IMR-90 (cell line): Measurements from ENCODE around the gene SPINT1. TPM values are rescaled to one million over a fixed set of nuclear protein-coding genes. Genes with fewer than 3 reads are reported as not detected.

Experiments
- ATAC-seq: fragments of 200-7000 bp; cut with Tn5 transposase; 2 replicates; pipeline ENCODE4 v1.9.1; 2020; ENCODE audit warnings: low read depth, mild to moderate bottlenecking, moderate library complexity
- BruUV-seq: library from RNA; stranded (reverse); fragments of 400-500 nt; replicated peaks from 2 replicates; lab custom pipeline; 2021; lab: Mats Ljungman, UMichigan
- CTCF ChIA-PET: fragments of 300-600 bp; formaldehyde crosslinking; extraction: SDS; loops from one replicate; lab custom pipeline; 2021; ENCODE audit warnings: antibody characterized with exemption; lab: Yijun Ruan, JAX
- POLR2A ChIA-PET: fragments of 300-600 bp; sonication (Branson Sonifier 250); formaldehyde crosslinking; loops from one replicate; lab custom pipeline; 2022; ENCODE audit warnings: antibody characterized with exemption; ENCODE audit not compliant: unreplicated experiment; lab: Charles Lee
- DNase-seq: peaks from one replicate; pipeline ENCODE4 v3.0.0; 2013
- H2AFZ ChIP-seq: replicated peaks from 2 replicates; pipeline ENCODE3; 2013; ENCODE audit warnings: low read length, mild to moderate bottlenecking; ENCODE audit not compliant: poor library complexity
- H2AK5ac ChIP-seq: 2 replicates; pipeline ENCODE4 v1.6.1; 2013; ENCODE audit warnings: low read depth, low read length, inconsistent platforms
- H2AK9ac ChIP-seq: replicated peaks from 2 replicates; pipeline ENCODE3; 2013; ENCODE audit warnings: mild to moderate bottlenecking, low read depth, low read length, moderate library complexity; ENCODE audit not compliant: poor library complexity
- H2BK120ac ChIP-seq: 2 replicates; pipeline ENCODE4 v1.6.1; 2013; ENCODE audit warnings: low read depth, low read length, inconsistent platforms
- H2BK15ac ChIP-seq: 3 replicates; pipeline ENCODE4 v1.6.1; 2013; ENCODE audit warnings: low read depth, low read length, inconsistent platforms
- H2BK20ac ChIP-seq: 2 replicates; pipeline ENCODE4 v1.6.1; 2013; ENCODE audit warnings: low read depth, mild to moderate bottlenecking, inconsistent platforms, low read length, moderate library complexity
- H2BK5ac ChIP-seq: 2 replicates; pipeline ENCODE4 v1.6.1; 2013; ENCODE audit warnings: mild to moderate bottlenecking, low read depth, low read length, inconsistent platforms; ENCODE audit not compliant: poor library complexity, severe bottlenecking
- H3K14ac ChIP-seq: replicated peaks from 2 replicates; pipeline ENCODE4 v1.6.1; 2013; ENCODE audit warnings: low read depth, low read length, inconsistent platforms
- H3K18ac ChIP-seq: 2 replicates; pipeline ENCODE4 v1.6.1; 2013; ENCODE audit warnings: low read depth, low read length, control low read depth
- H3K23ac ChIP-seq: 2 replicates; pipeline ENCODE4 v1.6.1; 2013; ENCODE audit warnings: low read depth, low read length, inconsistent platforms
- H3K27ac ChIP-seq: 2 replicates; pipeline ENCODE4 v1.5.1; 2013; ENCODE audit warnings: mild to moderate bottlenecking, control low read depth, low read length; ENCODE audit not compliant: insufficient read depth
- H3K27me3 ChIP-seq: 2 replicates; pipeline ENCODE4 v1.6.1; 2013; ENCODE audit warnings: low read length; ENCODE audit not compliant: control insufficient read depth, insufficient read depth
- H3K36me3 ChIP-seq: 2 replicates; pipeline ENCODE4 v1.6.1; 2013; ENCODE audit warnings: low read length, mixed read lengths; ENCODE audit not compliant: control insufficient read depth, insufficient read depth
- H3K4ac ChIP-seq: 2 replicates; pipeline ENCODE4 v1.6.1; 2013; ENCODE audit warnings: low read depth, low read length, inconsistent platforms
- H3K4me1 ChIP-seq: 2 replicates; pipeline ENCODE4 v1.6.1; 2013; ENCODE audit warnings: low read length, mixed read lengths; ENCODE audit not compliant: control insufficient read depth, insufficient read depth
- H3K4me2 ChIP-seq: 2 replicates; pipeline ENCODE4 v1.6.1; 2013; ENCODE audit warnings: low read depth, mild to moderate bottlenecking, control low read depth, low read length, moderate library complexity
- H3K4me3 ChIP-seq: 2 replicates; pipeline ENCODE4 v1.5.1; 2013; ENCODE audit warnings: low read depth, mild to moderate bottlenecking, control low read depth, low read length, moderate library complexity; ENCODE audit not compliant: insufficient read depth
- H3K56ac ChIP-seq: 2 replicates; pipeline ENCODE4 v1.6.1; 2013; ENCODE audit warnings: low read length, inconsistent platforms; ENCODE audit not compliant: insufficient read depth; ENCODE audit errors: extremely low read depth
- H3K79me1 ChIP-seq, 2 experiments: 2 replicates each; pipeline ENCODE4 v1.6.1; 2013; ENCODE audit warnings: low read length in 2 of 2, inconsistent platforms in 1 of 2, low read depth in 1 of 2
- H3K9ac ChIP-seq: 2 replicates; pipeline ENCODE4 v1.6.1; 2013; ENCODE audit warnings: low read depth, low read length, control low read depth
- H3K9me1 ChIP-seq: 2 replicates; pipeline ENCODE4 v1.6.1; 2013; ENCODE audit warnings: low read length, inconsistent platforms; ENCODE audit not compliant: insufficient read depth
- H3K9me3 ChIP-seq: 2 replicates; pipeline ENCODE4 v1.6.1; 2013; ENCODE audit warnings: low read length; ENCODE audit not compliant: control insufficient read depth, insufficient read depth
- H4K20me1 ChIP-seq: 2 replicates; pipeline ENCODE4 v1.6.1; 2013; ENCODE audit warnings: low read length, inconsistent platforms; ENCODE audit not compliant: insufficient read depth
- H4K5ac ChIP-seq: 2 replicates; pipeline ENCODE4 v1.6.1; 2013; ENCODE audit warnings: mild to moderate bottlenecking, low read depth, low read length, control low read depth
- H4K8ac ChIP-seq, 2 experiments: 2 replicates each; pipeline ENCODE4 v1.6.1; 2013; ENCODE audit warnings: low read depth in 2 of 2, low read length in 2 of 2, control low read depth in 1 of 2, inconsistent platforms in 1 of 2
- H4K91ac ChIP-seq: 2 replicates; pipeline ENCODE4 v1.6.1; 2013; ENCODE audit warnings: low read depth, low read length, inconsistent platforms; ENCODE audit not compliant: insufficient read depth
- BHLHE40 ChIP-seq: fragments of 150-350 bp; IDR thresholded peaks from 2 replicates; pipeline ENCODE4 v1.6.1; 2016; ENCODE audit warnings: mild to moderate bottlenecking, low read depth, low read length
- FOS ChIP-seq: fragments of 150-350 bp; IDR thresholded peaks from 2 replicates; pipeline ENCODE4 v1.6.1; 2016; ENCODE audit warnings: low read depth, low read length
- MAFK ChIP-seq: IDR thresholded peaks from 2 replicates; pipeline ENCODE4 v1.6.1; 2012; ENCODE audit warnings: low read depth, low read length, improper control_type of control experiment
- MAZ ChIP-seq: IDR thresholded peaks from 2 replicates; pipeline ENCODE4 v1.6.1; 2012; ENCODE audit warnings: low read depth, mild to moderate bottlenecking, low read length, improper control_type of control experiment, moderate library complexity, borderline replicate concordance
- RAD21 ChIP-seq: IDR thresholded peaks from 2 replicates; pipeline ENCODE4 v1.6.1; 2012; ENCODE audit warnings: low read length, improper control_type of control experiment
- RCOR1 ChIP-seq: IDR thresholded peaks from 2 replicates; pipeline ENCODE4 v1.6.1; 2012; ENCODE audit warnings: mild to moderate bottlenecking, low read length, improper control_type of control experiment; ENCODE audit not compliant: insufficient replicate concordance
- SMC3 ChIP-seq: fragments of 150-350 bp; IDR thresholded peaks from 2 replicates; pipeline ENCODE4 v1.6.1; 2016; ENCODE audit warnings: low read depth, mild to moderate bottlenecking, antibody characterized with exemption, low read length, moderate library complexity
- WGBS, 2 experiments: methylation state at CpG; one replicate each; pipeline versions ENCODE4 v1.1.5 to v1.1.7; 2013; ENCODE audit warnings: missing lambda C conversion rate in 2 of 2; ENCODE audit not compliant: insufficient read length in 1 of 2; ENCODE audit errors: extremely low coverage in 2 of 2; 5-methylcytosine and 5-hydroxymethylcytosine counted together
- dilution Hi-C: fragments of 300-500 bp; cut with HindIII; formaldehyde crosslinking; loops from one replicate; pipeline ENCODE4 v1.14.3; 2018; ENCODE audit warnings: low sequenced_read_pairs; ENCODE audit not compliant: unreplicated experiment
- in situ Hi-C: fragments of 300-500 bp; cut with MboI; formaldehyde crosslinking; loops from 3 replicates; pipeline ENCODE4 v1.14.3; 2019; ENCODE audit warnings: low sequenced_read_pairs, inconsistent platforms, mixed read lengths
- intact Hi-C: fragments of 100-400 bp; cut with micrococcal nuclease; formaldehyde crosslinking; loops from 2 replicates; pipeline ENCODE4 v1.10.0; 2022
- polyA plus RNA-seq, 3 experiments: library from polyadenylated mRNA; depleted of rRNA; stranded (reverse); fragments of >200 nt; gene quantifications; 2 replicates each; pipeline ENCODE4 v1.2.3, GENCODE V29; 2012; ENCODE audit warnings: low replicate concordance in 1 of 3
- total RNA-seq: library from RNA; depleted of rRNA; stranded (reverse); fragments of >200 nt; gene quantifications from 2 replicates; pipeline ENCODE4 v1.2.3, GENCODE V29; 2012

Gene SPINT1
- total and polyA plus RNA-seq, 2 of the 4 experiments (the other 2 are of a cell fraction) = 0.90 to 2.1 TPM

DNA sequence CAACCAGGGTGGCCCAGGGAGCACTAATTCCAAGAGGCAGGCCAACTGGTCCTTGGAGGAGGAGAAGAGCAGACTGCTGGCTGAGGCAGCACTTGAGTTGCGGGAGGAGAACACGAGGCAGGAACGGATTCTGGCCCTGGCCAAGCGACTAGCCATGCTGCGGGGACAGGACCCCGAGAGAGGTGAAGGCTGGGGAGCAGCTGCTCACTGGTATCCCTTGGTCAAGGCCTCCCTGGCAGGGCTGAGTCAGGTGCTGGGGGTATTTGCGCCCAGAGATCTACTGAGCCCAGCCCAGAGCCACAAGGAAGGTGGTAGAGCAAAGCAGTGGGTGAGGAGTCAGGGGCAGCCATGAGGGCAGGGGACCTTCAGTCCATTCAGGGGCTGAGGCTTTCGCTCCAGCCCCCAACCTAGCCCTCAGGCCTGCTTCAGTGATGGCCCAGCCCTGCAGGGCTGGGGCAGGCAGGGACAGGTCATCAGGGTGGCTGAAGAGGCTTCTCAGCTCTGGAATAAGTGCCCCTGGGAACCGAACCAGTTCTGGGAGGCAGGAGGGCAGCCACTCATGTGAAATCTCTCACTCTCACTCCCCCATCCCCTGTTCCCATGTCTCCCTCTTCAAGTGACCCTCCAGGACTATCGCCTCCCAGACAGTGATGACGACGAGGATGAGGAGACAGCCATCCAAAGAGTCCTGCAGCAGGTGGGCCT lies 31.0 kb upstream of the SPINT1 start:
- H3K9me3 ChIP-seq = no peaks in the 10 kb centered on the region
- POLR2A ChIA-PET = no interaction called here
- H2BK20ac ChIP-seq = no peak overlapping the region
- no peak overlapping the region for H2BK5ac ChIP-seq
- no peak overlapping the region for H2AK5ac ChIP-seq
- H2AK9ac ChIP-seq = peak overlapping the region; percentile 5
- H3K27ac ChIP-seq = no peak overlapping the region
- intact Hi-C loops (no loop called here), in situ Hi-C loops (no loop called here), dilution Hi-C loops (no loop called here)
- H3K36me3 ChIP-seq = peaks cover 25% of the 10 kb centered on the region
- no peak overlapping the region for H3K18ac ChIP-seq
- TF ChIP-seq MAFK = no peak
- TF ChIP-seq BHLHE40 = no peak
- no peak for TF ChIP-seq FOS
- no peak for TF ChIP-seq RAD21
- TF ChIP-seq MAZ = no peak
- TF ChIP-seq SMC3 = no peak
- TF ChIP-seq RCOR1 = no peak
- no peak overlapping the region for H4K5ac ChIP-seq
- peaks cover 4% of the 10 kb centered on the region; the same call in 1 of the 2 replicates for H3K4me1 ChIP-seq
- H4K91ac ChIP-seq = no peak overlapping the region
- H4K8ac ChIP-seq = no peak overlapping the region
- no peaks in the 10 kb centered on the region for H4K20me1 ChIP-seq
- no peak overlapping the region for H3K14ac ChIP-seq
- no peak overlapping the region for H2AFZ ChIP-seq
- H3K9ac ChIP-seq = no peak overlapping the region
- H3K79me1 ChIP-seq = peaks cover 14 to 19% of the 10 kb centered on the region in 2 experiments; a peak in 3 of 4 replicates
- DNase-seq (no peak), ATAC-seq (no peak)
- H2BK120ac ChIP-seq = no peak overlapping the region
- no peak overlapping the region for H3K4me3 ChIP-seq
- 0 out of 2 replicates have a peak, but pooled peaks cover 4% of the 10 kb centered on the region for H3K9me1 ChIP-seq
- H3K56ac ChIP-seq = no peak overlapping the region
- no peaks in the 10 kb centered on the region for H3K27me3 ChIP-seq
- H3K4me2 ChIP-seq = no peak overlapping the region
- no peak overlapping the region for H3K23ac ChIP-seq
- WGBS, 2 experiments = 98% methylated on average over 9 of the region's 12 CpGs; no CpG with 5 or more reads in 1 of the 2 experiments
- CTCF ChIA-PET = no interaction called here
- BruUV-seq = no TSS peak
- no peak overlapping the region for H2BK15ac ChIP-seq
- no peak overlapping the region for H3K4ac ChIP-seq
